CD4-positive, alpha-beta T cell treated with Interleukin-21 for 1 hour (primary cell): ENCODE results near the gene GPS1.

Experiments used
- DNase-seq: peaks from one replicate; pipeline ENCODE4 v3.0.0-alpha.2; 2020

Gene GPS1

DNA sequence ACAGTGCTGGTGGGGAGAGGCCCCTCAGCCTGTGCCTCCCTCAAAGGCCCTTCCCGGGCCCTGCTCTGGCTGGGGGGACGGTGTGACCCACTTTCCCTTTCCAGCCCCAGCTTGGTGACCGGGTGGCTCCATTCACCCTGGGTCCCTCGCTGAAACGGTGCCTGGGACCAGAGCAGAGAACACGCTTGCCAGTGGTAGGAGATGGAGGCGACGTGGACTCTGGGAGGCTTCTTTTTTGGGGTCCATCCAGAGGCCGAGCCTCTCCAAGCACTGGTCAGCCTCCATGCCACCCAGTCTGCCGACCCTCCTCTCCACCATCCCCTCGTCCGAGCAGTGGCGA, 36.8 kb upstream of the GPS1 start:
- DNase-seq, result no peak

- DNase-seq, result no peak
Measured at GRCh38 chr17:82015311-82015971, 36.3 kb upstream of the GPS1 start.

- DNase-seq, result no peak
Measured at GRCh38 chr17:82016061-82016874, 35.4 kb upstream of the GPS1 start.

DNA sequence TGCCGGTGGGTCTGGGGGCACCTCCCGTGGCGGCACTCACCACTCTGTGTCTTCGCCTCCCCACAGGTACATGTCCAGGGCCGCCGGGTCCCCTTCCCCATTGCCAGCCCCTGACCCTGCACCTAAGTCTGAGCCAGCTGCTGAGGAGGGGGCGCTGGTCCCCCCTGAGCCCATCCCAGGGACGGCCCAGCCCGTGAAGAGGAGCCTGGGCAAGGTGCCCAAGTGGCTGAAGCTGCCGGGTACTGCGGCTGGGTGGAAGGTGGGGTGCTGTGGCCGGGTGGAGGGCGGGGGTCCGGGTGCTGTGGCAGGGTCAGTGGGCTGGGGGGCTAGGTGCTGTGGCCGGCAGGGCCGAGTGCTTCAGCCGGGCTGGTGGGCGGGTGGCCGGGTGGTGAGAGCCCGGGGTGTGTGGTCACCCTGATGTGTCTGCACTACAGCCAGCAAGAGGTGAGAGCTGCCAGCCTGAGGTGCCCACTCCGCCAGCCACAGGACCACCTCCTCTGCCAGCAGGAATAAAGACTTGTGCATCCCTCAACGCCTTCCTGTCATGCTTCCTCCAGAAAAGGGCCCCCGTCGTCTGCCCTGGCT, 34.7 kb upstream of the GPS1 start:
- no peak for DNase-seq

DNA sequence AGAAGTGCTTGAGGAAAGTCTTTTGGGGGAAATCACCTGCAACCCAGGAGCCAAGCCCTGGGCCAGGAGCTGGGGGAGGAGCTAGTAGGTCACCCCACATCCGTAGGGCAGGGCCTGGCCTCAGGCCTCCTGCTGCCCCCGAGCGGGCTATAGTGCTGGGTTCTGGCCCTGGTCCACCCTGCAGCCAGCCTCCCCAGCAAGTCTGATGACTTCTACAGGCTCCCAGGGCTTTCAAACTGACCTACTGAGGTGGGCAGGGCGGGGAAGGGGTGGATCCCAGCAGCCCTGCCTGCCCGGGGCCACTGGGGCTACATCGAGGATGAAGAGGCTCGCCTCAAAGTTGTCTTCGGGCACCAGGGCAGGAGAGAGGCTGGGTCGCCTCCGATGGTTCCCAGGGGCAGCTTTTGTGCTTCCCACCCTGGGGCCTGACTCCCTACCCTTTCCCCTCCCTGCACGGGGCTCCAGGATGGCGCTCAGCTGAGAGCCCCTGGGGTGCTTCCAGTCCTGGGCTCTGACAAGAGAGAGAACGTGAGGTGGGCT, 34.0 kb upstream of the GPS1 start:
- DNase-seq, result no peak

DNA sequence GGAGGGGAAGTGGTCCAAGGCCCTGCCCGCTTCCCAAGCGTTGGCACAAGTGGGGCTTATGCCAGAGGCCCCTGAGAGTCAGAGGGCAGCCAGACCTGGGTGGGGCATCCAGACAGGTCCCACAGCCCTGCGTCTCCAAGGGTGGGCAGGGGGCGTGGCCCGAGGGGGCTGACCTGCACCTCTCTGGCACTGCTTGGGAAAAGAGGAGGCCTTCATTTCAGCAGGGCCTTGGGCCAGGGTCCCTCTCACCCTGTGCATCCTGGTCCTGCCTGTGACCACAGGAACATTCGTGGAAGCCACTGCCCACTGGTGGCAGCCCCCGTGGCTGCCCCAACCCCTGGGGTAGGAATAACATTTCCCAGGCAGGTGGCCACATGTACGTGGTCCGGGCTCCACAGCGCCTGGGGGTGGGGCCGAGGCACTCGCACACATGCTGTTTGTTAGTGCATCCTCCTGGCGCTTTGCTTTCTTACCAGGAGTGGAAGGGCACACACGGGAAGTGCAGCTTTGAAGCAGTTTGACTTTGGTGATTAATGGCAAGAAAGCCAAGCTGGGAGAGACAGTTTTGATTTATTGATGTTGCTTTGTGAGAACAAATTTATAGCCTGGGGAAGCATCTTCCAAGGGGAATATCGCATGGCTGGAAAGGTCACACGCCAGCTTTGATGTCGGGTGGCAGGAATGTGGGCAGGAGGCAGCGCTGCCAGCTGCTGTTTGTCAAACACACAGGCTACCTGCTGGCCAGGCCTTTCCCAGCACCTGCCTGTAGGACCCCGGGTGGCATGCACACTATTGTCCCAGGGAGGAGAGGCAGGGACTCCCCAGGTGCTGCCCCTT, 33.3 kb upstream of the GPS1 start:
- no peak for DNase-seq

DNA sequence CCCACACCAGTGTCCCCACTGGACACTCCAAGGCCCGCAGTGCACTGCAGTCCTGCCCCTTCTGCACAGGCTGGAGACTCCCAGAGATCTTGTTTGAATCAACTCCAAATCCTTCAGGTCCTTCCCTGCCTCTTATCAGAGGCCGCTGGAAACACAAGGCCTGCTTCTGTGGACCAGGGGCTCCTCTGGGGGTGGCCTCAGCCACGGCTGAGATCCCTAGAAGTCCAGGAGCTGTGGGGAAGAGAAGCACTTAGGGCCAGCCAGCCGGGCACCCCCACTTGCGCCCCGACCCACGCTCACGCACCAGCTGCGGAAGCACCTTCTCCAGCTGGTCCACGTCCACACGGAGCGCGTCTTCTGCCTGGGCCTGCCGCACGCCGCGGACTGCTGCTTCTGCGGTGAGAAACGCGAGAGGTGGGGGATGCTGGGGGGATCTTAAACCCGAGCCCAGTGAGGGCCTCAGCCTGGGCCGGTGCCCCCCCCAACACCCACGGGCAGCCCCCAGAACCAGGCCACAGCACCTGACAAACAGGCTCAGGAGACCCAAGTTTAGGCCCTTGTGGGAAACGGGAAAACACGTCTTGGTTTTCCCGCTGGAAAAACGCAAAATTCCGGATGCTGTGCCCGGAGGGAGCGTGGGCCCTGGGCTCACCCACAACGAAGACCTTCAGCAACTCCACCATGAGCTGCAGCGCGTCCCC, 32.6 kb upstream of the GPS1 start:
- no peak for DNase-seq

DNA sequence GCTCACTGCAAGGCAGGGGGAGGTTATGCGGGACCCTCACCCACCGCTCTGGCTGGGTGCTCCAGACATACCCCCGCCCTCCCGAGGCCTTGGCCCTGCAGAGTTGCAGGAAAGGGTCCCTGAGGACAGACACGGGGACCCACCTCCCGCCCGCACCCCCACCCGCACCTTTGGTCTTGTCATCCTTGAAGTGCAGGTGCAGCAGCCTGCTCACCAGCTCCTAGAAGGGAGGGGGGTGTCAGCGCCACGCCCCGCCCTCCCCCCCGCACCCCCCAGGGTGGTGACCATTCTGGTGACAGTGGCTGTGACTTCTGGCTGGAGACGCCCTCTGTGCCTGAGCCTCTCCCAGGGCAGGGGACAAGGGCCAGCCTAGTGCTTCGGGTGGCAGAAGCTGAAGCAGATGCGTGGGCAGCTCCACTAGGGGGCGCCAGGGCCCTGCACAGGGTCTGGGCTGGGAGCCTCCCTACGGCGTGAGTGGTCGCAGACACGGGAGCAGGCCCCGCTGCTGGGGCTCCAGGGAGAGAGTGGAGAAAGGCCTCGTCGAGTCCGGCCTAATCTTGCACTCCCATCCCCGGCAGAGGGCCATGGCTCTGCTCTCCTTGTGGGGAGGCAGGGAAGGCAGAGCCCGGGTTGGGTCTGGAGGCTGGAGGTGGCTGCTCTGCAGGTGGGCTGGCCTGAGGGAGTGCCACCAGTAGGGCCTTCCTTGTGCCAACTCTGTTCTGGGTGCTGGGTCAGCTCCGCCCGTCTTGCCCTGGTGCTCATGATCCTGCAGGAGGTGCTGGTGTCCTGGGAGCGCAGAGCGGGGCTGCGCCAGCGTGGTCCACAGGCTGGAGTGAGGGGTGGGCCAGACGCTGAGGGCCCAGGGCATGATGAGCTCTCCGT, 31.8 kb upstream of the GPS1 start:
- DNase-seq, result peak; percentile 58

DNA sequence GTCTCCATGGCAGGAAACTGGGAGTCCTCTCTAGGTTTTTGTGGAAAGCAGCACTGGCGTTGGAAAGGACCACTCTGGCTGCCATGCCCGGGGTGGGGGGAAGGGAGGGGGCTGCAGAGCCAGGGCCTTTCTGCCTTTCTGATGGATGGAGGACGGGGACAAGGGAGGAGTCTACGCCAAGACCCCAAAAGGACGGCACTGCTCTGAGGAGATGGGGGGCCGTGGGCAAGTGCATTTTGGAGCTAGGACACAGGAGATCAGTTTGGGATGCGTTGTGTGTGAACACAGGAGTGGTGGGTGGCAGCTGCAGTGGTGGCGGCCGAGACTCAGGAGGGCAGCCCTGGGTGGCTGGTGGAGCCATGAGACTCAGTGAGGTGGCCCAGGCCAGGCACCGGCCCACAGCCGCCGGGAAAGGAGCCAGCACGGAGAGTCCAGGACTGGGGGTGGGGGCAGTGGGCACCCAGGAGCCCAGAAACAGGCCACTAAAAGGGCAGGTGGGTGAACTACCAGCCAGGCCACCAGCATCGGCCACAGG, 31.1 kb upstream of the GPS1 start:
- no peak for DNase-seq

GRCh38 chr17:82021107-82021899, 30.4 kb upstream of the GPS1 start:
- peak; percentile 64 for DNase-seq

- DNase-seq, result no peak
Measured at GRCh38 chr17:82021900-82022309, 29.8 kb upstream of the GPS1 start.

GRCh38 chr17:82022310-82022980, 29.3 kb upstream of the GPS1 start, which contains the start of gene CENPX:
TSS of gene CENPX (minus strand) at chr17:82022878. CDS start at chr17:82022861, 17 bp downstream.
- no peak for DNase-seq

GRCh38 chr17:82022981-82023446, 28.7 kb upstream of the GPS1 start, which contains the start of gene LRRC45:
TSS of gene LRRC45 (plus strand) at chr17:82023305. CDS start at chr17:82023644, 339 bp downstream.
- peak; percentile 100 for DNase-seq

- DNase-seq, result no peak
Measured at GRCh38 chr17:82023447-82024241, 28.1 kb upstream of the GPS1 start.

- DNase-seq, result no peak
Measured at GRCh38 chr17:82024859-82025258, 26.8 kb upstream of the GPS1 start.

DNA sequence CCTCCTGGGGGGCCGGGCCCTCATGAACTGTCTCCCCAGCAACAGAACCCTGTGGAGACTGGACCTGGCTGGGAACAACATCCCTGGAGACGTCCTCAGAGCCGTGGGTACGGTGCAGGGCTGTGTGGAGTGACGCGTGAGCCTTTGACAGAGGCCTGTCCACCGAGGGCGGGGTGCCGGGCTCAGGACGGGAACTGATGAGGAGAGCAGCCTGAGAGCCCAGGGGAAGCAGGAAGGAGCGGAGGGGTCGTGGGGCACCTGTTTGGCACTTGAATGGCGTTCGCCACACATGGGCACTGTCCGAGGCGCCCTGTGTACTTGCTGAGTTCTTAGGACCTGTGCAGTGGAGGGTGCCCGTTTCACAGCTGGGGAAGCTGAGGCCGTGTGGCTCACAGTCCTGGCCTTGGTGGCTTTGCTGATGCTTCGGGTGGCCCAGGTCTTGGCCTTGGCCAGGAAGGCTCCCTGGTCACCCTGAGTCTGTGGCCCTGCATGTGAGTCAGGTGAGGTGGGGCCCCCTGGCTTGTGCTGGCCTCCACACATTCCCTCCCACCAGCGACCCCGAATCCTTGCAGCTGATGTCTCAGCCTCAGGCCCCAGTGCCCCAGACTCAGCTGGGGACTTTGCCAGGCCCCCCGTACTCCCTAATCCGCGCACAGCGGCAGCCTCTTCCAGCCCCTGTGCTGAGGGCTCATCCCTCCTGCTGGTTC, 26.1 kb upstream of the GPS1 start:
- no peak for DNase-seq

- no peak for DNase-seq
Measured at GRCh38 chr17:82028246-82028645, 23.5 kb upstream of the GPS1 start.

DNA sequence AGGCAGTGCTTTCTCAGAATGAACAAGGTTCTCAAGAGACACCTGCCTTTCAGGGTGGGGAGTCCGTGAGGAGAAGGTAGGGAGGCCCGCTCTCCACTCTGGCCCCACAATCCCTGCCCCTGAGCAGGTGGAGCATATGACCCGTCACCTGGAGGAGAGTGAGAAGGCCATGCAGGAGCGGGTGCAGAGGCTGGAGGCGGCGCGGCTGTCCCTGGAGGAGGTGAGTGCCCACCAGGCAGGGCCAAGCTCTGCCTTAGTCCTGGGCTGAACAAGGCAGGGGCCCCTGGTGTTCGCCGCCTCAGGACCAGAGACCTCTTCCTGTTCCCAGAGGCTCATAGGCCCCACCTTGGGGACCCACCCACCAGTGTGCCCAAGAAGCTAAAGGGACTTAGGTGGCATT, 22.7 kb upstream of the GPS1 start:
- no peak for DNase-seq
